Urothelium cell line (cell line): ENCODE measurements around the gene MLLT10.
"Not testable (repeated sequence)": the region's sequence is repeated elsewhere in the genome, so short reads cannot be mapped to it uniquely, and the experiment has no call there.

Source experiments
- DNase-seq: peaks from one replicate; pipeline ENCODE4 v3.0.0; 2011; ENCODE audit warnings: low spot score, mixed read lengths
- FAIRE-seq: peaks from 2 replicates; lab custom pipeline; 2011; peaks lifted over from hg19 to GRCh38; lab: Jason Lieb, UNC

Gene MLLT10

GRCh38 chr10:21692916-21693315 is 158.9 kb downstream of the MLLT10 start:
- DNase-seq (no peak), FAIRE-seq (no peak)

DNA sequence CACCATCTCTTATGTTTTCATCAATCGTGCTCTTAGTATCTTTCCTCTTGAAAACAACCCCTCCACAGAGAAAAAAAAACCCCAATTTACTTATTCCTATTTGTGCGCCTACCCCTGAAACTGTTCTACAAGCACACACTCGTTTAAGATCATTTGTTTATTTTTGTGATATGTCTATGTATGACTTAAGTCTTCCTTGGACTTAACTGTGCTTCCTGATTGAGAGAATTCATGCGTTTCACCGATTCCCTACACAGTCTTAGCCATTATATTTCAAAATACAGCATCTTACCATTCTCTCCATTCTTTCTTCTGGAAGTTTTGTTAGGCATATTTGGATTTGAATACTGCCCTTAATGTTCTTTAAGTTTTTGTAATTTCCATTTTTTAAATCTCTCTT is 159.4 kb downstream of the MLLT10 start:
- FAIRE-seq (no peak), DNase-seq (no peak)

DNA sequence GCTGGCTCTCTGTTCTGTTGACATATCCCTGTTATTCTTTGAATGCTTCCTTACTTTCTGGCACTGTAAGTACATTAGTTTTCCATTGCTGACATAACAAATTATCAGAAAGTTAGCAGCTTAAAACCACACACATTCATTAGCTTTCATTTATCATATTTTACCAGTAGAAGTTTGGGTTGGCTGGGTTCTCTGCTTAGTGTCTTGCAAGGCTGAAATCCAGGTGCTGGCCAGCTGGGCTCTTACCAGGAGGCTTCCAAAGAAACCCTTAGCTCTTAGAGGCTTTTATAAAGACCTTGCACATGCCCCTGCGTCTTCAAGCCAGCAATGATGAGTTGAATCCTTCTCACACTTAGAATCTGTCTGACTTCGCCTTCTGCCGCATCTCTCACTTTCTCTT is 160.6 kb downstream of the MLLT10 start:
- FAIRE-seq (no peak), DNase-seq (no peak)

GRCh38 chr10:21696302-21696701 is 162.3 kb downstream of the MLLT10 start:
- FAIRE-seq = no peak
- DNase-seq = no peak

DNA sequence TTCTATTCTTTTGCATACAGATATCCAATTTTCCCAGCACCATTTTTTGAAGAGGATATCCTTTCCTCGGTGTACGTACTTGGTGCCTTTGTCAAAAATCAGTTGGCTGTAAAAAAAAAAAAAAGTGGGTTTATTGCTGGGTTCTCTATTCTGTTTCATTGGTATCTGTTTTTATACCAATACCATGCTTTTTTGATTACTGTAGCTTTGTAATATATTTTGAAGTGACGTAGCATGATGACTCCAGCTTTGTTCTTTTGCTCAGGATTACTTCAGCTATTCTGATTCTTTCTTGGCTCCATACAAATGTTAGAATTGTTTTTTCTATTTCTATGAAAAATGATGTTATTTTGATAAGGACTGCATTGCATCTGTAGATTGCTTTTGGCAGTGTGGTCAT is 165.5 kb downstream of the MLLT10 start:
- DNase-seq (no peak), FAIRE-seq (no peak)

GRCh38 chr10:21700474-21700873 is 166.4 kb downstream of the MLLT10 start:
- no peak for FAIRE-seq
- no peak for DNase-seq

DNA sequence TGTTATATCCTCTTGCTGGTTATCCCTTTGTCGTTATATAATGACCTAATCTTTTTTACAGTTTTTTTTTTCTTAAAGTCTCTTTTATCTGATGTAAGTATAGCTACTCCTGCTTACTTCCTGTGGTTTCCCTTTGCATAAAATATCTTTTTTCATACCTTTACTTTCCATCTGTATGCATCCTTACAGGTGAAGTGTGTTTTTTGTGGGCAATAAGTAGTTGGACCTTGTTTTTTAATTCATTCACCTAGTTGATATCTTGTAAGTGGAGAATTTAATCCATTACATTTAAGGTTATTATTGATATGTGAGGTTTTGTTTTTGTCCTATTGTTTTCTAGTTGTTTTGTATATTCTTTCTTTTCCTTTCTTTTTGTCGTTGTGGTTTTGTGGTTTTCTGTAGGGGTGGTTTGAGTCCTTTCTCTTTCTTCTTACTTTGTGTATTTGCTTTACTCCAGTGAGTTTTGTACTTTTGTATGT is 168.6 kb downstream of the MLLT10 start:
- FAIRE-seq (no peak), DNase-seq (no peak)

GRCh38 chr10:21705142-21705827 is 171.3 kb downstream of the MLLT10 start:
- FAIRE-seq (no peak), DNase-seq (no peak)

- FAIRE-seq (no peak), DNase-seq (no peak)
Measured at GRCh38 chr10:21705828-21706176, 171.8 kb downstream of the MLLT10 start.

GRCh38 chr10:21707498-21707897 is 173.5 kb downstream of the MLLT10 start:
- FAIRE-seq (no peak), DNase-seq (no peak)

GRCh38 chr10:21712975-21713374 is 178.9 kb downstream of the MLLT10 start:
- no peak for FAIRE-seq
- no peak for DNase-seq

DNA sequence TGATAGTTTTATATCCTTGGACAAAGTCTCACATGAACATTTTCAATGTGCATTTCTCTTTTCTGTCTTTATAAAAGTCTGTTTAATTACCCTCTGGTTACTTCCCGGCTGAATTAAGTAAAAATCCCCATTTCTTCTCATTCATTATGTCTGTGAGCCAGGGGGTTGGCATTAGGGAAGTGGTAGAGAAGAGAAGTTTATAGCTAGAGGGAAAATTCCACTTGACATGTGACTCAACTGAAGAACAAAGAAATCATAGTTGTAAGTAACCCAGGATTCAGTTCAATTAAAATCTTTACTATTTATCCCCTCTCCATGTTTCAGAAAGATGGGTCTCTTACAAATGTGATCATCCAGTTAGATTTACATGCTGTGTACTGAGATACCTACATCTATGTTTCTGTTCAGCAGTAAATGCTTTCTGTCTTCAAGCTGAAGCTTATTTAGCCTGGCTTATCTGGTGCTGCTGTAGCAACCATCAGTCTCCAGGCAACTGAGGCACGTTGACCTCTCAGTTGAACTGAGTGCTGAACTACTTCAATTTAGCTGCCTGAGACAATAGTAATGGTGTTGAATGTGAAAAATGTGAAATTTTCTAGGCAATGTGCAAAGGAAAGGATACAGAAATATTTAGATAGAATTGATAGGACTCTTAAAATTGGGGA is 181.6 kb downstream of the MLLT10 start:
- DNase-seq (no peak), FAIRE-seq (no peak)

GRCh38 chr10:21717437-21718054 is 183.5 kb downstream of the MLLT10 start:
- not testable (repeated sequence) for DNase-seq, FAIRE-seq

- FAIRE-seq = no peak
- DNase-seq = no peak
Measured at GRCh38 chr10:21719502-21719901, 185.5 kb downstream of the MLLT10 start.

- DNase-seq = no peak
- peak; percentile 17 for FAIRE-seq
Measured at GRCh38 chr10:21720090-21720489, 186.1 kb downstream of the MLLT10 start.

- FAIRE-seq = no peak
- no peak for DNase-seq
Measured at GRCh38 chr10:21721000-21721665, 187.1 kb downstream of the MLLT10 start.

- DNase-seq (no peak), FAIRE-seq (no peak)
Measured at GRCh38 chr10:21722209-21722608, 188.2 kb downstream of the MLLT10 start.

- FAIRE-seq (no peak), DNase-seq (no peak)
Measured at GRCh38 chr10:21724020-21724589, 190.1 kb downstream of the MLLT10 start.

DNA sequence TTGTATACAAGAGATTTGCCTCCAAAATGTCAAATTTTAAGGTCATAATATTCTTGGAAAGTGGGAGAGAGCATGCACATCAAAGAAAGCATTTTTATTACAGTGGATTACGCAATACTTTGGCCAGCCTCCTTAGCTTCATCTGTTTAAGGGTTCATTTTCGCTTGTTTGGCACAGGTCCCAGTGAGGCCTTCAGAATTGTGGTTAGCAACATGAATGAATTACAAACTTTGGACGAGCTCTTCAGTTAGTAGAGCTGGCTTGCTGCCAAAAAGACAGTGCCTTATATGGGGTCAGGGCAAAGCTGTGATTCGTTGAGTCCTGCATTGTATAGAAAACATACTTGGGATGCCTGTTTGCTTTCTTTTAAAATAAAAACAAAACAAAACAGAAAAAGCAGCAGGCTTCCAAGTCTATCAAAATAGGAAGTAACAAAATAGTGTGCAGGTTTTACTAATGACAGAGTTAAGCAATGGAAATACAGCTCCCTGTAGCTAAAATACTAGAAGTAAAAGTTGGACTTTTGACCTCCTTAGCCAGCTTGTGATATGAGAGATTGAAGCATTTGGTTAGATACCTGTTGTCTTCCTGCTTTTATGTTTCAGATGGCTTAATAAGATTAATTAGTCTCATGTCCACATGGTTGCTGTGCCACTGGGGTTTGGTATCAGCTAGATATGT is 190.8 kb downstream of the MLLT10 start:
- peak; percentile 84 for DNase-seq
- peak; percentile 44 for FAIRE-seq

DNA sequence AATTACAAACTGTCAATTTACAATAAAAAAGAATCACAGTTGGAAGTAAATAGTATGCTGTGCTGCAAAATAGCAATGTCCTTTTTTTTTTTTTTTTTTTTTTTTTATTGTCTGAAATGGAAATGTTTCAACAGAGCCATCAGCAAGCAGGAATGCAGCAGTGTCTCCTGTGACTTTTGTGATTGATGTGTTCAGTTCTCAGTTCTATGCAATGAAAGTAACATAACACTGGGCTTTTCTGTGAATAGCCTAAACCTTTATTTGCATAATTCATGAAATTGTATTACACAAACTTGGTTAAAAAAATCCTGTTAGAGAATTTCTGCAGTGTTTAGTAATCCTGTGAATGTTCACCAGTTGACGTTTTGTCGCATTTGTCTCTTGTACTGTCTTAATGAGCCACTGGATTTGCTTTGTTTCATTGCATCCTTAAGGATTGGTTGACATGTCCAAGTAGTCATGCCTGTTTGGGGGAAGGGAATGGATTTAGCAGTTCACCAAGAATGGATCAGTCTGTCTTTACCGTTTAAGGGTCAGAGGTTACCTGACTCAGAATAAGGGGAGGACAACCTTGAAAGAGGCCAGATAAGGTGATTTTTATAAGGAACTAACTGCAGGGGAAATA is 192.7 kb downstream of the MLLT10 start:
- no peak for FAIRE-seq
- DNase-seq = no peak
